Trophoblast cell (in vitro differentiated cells and primary cell): Measurements from ENCODE around the gene TENT5C.

Source experiments
- DNase-seq, 2 donors: peaks; one replicate each; pipeline ENCODE4 v3.0.0-alpha.2; 2016
- H2AFZ ChIP-seq: 2 replicates; pipeline ENCODE4 v1.6.1; 2013; ENCODE audit warnings: low read length, moderate library complexity, mild to moderate bottlenecking; ENCODE audit not compliant: insufficient read depth, poor library complexity
- H2AK5ac ChIP-seq: 2 replicates; pipeline ENCODE4 v1.6.1; 2013; ENCODE audit warnings: mild to moderate bottlenecking, low read length
- H2BK120ac ChIP-seq: 2 replicates; pipeline ENCODE4 v1.6.1; 2013; ENCODE audit warnings: low read length, mild to moderate bottlenecking, moderate library complexity; ENCODE audit not compliant: insufficient read depth, poor library complexity
- H2BK12ac ChIP-seq: 2 replicates; pipeline ENCODE4 v1.6.1; 2013; ENCODE audit warnings: mild to moderate bottlenecking, low read length, moderate library complexity
- H2BK5ac ChIP-seq: 2 replicates; pipeline ENCODE4 v1.6.1; 2013; ENCODE audit warnings: low read length, low read depth, moderate library complexity, mild to moderate bottlenecking; ENCODE audit not compliant: poor library complexity
- H3K14ac ChIP-seq: 2 replicates; pipeline ENCODE4 v1.6.1; 2013; ENCODE audit warnings: mild to moderate bottlenecking, low read length
- H3K18ac ChIP-seq: 2 replicates; pipeline ENCODE4 v1.6.1; 2013; ENCODE audit warnings: mild to moderate bottlenecking, low read length
- H3K23ac ChIP-seq: 2 replicates; pipeline ENCODE4 v1.6.1; 2013; ENCODE audit warnings: low read length
- H3K27ac ChIP-seq: 2 replicates; pipeline ENCODE4 v1.5.1; 2013; ENCODE audit warnings: low read depth, mild to moderate bottlenecking, inconsistent platforms, low read length, moderate library complexity
- H3K27me3 ChIP-seq: 2 replicates; pipeline ENCODE4 v1.6.1; 2013; ENCODE audit warnings: inconsistent platforms, mild to moderate bottlenecking, low read length, moderate library complexity; ENCODE audit not compliant: insufficient read depth
- H3K36me3 ChIP-seq, 2 experiments: 1 replicate in 1 of 2; 2 replicates in 1 of 2; pipeline ENCODE4 v1.6.1; 2013; ENCODE audit warnings: low read length in 2 of 2, mild to moderate bottlenecking in 2 of 2, moderate library complexity in 1 of 2; ENCODE audit not compliant: insufficient read depth in 2 of 2, control insufficient read depth in 1 of 2
- H3K4ac ChIP-seq: 2 replicates; pipeline ENCODE4 v1.6.1; 2013; ENCODE audit warnings: low read depth, mild to moderate bottlenecking, low read length, moderate library complexity
- H3K4me1 ChIP-seq, 2 experiments: 1 replicate in 1 of 2; 2 replicates in 1 of 2; pipeline ENCODE4 v1.6.1; 2013; ENCODE audit warnings: low read length in 2 of 2, mild to moderate bottlenecking in 2 of 2, moderate library complexity in 1 of 2; ENCODE audit not compliant: insufficient read depth in 2 of 2, control insufficient read depth in 1 of 2
- H3K4me2 ChIP-seq: 2 replicates; pipeline ENCODE4 v1.6.1; 2013; ENCODE audit warnings: inconsistent platforms, mild to moderate bottlenecking, low read length, moderate library complexity
- H3K4me3 ChIP-seq: 2 replicates; pipeline ENCODE4 v1.5.1; 2013; ENCODE audit warnings: mild to moderate bottlenecking, low read depth, low read length, inconsistent platforms
- H3K79me1 ChIP-seq: one replicate; pipeline ENCODE4 v1.6.1; 2013; ENCODE audit warnings: low read length
- H3K79me2 ChIP-seq: 2 replicates; pipeline ENCODE4 v1.6.1; 2013; ENCODE audit warnings: low read length, mild to moderate bottlenecking; ENCODE audit not compliant: control insufficient read depth, insufficient read depth, poor library complexity
- H3K9ac ChIP-seq: 2 replicates; pipeline ENCODE4 v1.6.1; 2013; ENCODE audit warnings: mild to moderate bottlenecking, low read length
- H3K9me3 ChIP-seq: 2 replicates; pipeline ENCODE4 v1.6.1; 2013; ENCODE audit warnings: low read depth, mild to moderate bottlenecking, control low read depth, inconsistent platforms, low read length; ENCODE audit not compliant: insufficient read depth
- H4K12ac ChIP-seq: 2 replicates; pipeline ENCODE4 v1.6.1; 2013; ENCODE audit warnings: low read depth, mild to moderate bottlenecking, low read length, moderate library complexity
- H4K8ac ChIP-seq: 2 replicates; pipeline ENCODE4 v1.6.1; 2013; ENCODE audit warnings: low read depth, mild to moderate bottlenecking, low read length, moderate library complexity
- H4K91ac ChIP-seq: one replicate; pipeline ENCODE4 v1.6.1; 2013; ENCODE audit warnings: low read depth, mild to moderate bottlenecking, low read length, moderate library complexity
- WGBS: extraction: QIAGEN DNeasy Blood & Tissue Kit; methylation state at CpG from one replicate; pipeline ENCODE4 v1.1.7; 2013; ENCODE audit warnings: missing lambda C conversion rate; ENCODE audit not compliant: insufficient read length, insufficient coverage; ENCODE audit errors: extremely low coverage; 5-methylcytosine and 5-hydroxymethylcytosine counted together

Gene TENT5C

DNA sequence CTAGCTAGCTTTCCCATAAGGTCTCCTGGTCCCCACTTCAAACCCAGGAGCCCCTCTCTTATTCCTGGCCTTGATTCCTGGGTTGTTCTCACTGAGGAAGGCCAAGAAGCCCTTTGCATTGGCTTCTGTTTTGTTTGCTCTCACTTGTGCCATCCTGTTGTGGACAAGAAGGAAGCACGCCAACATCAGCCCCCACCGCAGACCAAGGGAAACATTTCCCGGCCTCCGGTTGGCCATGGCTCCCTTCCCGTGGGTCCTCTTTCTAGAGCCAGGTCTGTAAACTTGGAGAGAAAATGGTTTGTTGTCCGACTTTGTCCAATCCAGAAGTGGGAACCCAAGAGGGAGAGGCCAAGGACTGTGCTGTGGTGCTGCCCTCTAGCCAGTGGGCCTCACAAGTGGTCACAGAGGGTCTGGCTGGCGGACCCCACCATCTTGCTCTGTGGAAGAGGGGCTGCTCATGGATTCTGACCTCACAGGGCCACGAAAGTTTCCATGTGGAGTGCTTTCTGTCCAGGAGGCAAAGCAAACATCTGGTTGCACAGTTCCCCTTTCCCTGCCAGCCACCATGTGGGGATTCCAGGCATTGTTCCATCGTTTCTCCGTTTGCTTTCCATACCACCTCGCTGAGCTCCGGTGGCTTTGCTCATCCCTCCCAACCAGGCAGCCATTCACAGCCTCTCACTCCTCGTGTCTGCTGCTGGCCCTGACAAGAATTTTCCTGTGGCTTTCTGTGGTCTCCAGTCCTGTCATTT lies 18.9 kb upstream of the TENT5C start:
- H4K12ac ChIP-seq = no peak overlapping the region
- H4K91ac ChIP-seq = no peak overlapping the region
- no peak overlapping the region for H3K4me2 ChIP-seq
- H3K4me3 ChIP-seq = no peak overlapping the region
- no peak overlapping the region for H4K8ac ChIP-seq
- H3K4me1 ChIP-seq = no peaks in the 10 kb centered on the region
- no peak overlapping the region for H3K23ac ChIP-seq
- no peaks in the 10 kb centered on the region for H3K36me3 ChIP-seq
- H3K18ac ChIP-seq = no peak overlapping the region
- no peak overlapping the region for H2BK120ac ChIP-seq
- H3K9me3 ChIP-seq = peaks cover 3% of the 10 kb centered on the region
- no peaks in the 10 kb centered on the region for H3K79me1 ChIP-seq
- no peaks in the 10 kb centered on the region for H3K27me3 ChIP-seq
- H3K9ac ChIP-seq = no peak overlapping the region
- H3K27ac ChIP-seq = no peak overlapping the region
- H2BK12ac ChIP-seq = no peak overlapping the region
- no peak overlapping the region for H3K14ac ChIP-seq
- H2BK5ac ChIP-seq = no peak overlapping the region
- WGBS = no CpG with 5 or more reads among the region's 13 CpGs
- no peak overlapping the region for H2AFZ ChIP-seq
- H2AK5ac ChIP-seq = no peak overlapping the region
- no peaks in the 10 kb centered on the region for H3K79me2 ChIP-seq
- H3K4ac ChIP-seq = no peak overlapping the region
- DNase-seq = peak in 1 of 2 donors; percentile 51

DNA sequence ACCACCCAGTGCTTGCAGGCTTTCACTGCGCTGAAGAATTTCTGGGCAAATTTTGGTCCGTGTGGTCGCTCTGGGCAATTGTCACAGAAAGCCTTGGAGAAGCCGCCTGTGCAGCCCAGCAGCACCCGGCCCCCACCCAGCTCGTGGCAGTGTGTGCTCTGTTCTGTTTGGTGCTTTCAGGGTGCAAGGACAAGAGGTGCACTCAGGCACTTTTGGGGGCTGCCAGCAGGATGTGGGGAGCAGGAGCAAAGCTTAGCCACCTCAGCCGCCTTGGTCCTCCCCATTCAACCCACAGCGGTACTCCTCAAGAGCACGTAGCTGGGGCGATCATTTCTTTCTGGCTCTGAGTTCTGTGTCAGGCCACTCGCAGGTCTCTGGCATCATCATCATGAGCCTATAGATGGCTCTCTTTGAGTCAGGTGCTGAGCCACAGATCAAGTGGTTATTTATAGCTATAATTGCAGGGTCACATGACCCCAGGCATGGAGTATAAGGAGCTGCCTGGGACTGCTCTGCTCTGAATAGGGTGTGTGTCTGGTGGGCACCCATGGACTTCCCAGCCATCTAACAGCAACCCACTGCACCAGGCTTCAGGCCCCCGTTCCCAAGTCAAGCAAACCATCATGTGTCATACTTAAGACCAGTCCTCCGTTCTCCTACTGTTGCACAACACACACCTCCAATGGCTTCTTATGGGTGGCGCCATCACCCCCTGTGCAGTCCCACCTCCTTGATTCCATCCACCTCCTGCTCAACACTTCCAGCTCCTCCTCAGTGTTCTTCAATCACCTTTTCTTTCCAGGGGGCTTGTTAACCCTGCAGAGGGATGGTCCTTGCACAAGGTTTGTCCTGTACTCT lies 18.1 kb upstream of the TENT5C start:
- Histone ChIP-seq H3K4me1 (no peaks in the 10 kb centered on the region), H3K9me3 (peaks cover 3% of the 10 kb centered on the region), H3K14ac (no peak overlapping the region), H3K9ac (no peak overlapping the region), H2BK120ac (no peak overlapping the region), H3K79me2 (no peaks in the 10 kb centered on the region), H4K12ac (no peak overlapping the region), H3K36me3 (no peaks in the 10 kb centered on the region), H2BK5ac (no peak overlapping the region), H3K79me1 (no peaks in the 10 kb centered on the region), H3K27ac (no peak overlapping the region), H4K91ac (no peak overlapping the region), H3K4me2 (no peak overlapping the region), H2AK5ac (no peak overlapping the region), H2BK12ac (no peak overlapping the region), H2AFZ (no peak overlapping the region), H3K27me3 (no peaks in the 10 kb centered on the region), H4K8ac (no peak overlapping the region), H3K18ac (no peak overlapping the region), H3K4ac (no peak overlapping the region), H3K23ac (no peak overlapping the region), H3K4me3 (no peak overlapping the region)
- no CpG with 5 or more reads among the region's 14 CpGs for WGBS
- DNase-seq = no peak

DNA sequence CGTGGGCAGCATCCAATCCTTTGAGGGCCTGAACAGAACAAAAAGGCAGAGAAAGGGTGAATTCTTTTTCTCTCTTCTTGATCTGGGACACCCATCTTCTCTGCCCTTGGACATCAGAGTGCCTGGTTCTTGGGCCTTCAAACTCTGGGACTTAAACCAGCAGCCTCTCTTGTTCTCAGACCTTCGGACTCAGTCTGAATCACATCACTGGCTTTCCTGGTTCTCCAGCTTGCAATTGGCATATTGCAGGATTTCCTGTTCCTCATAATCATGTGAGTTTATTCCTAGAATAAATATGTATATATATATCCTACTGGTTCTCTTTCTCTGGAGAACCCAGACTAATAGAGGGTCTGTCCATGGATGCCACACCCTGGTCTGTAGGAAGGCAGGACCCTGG lies 16.3 kb upstream of the TENT5C start:
- no peak overlapping the region for H2BK5ac ChIP-seq
- no peak overlapping the region for H3K18ac ChIP-seq
- H3K9ac ChIP-seq = no peak overlapping the region
- H2AFZ ChIP-seq = no peak overlapping the region
- H3K27ac ChIP-seq = no peak overlapping the region
- no peak overlapping the region for H3K4me2 ChIP-seq
- H3K79me1 ChIP-seq = no peaks in the 10 kb centered on the region
- no peak overlapping the region for H2AK5ac ChIP-seq
- H3K9me3 ChIP-seq = peaks cover 3% of the 10 kb centered on the region
- no peaks in the 10 kb centered on the region for H3K79me2 ChIP-seq
- H2BK120ac ChIP-seq = no peak overlapping the region
- no peak overlapping the region for H4K12ac ChIP-seq
- H4K91ac ChIP-seq = no peak overlapping the region
- H3K27me3 ChIP-seq = no peaks in the 10 kb centered on the region
- H3K4ac ChIP-seq = no peak overlapping the region
- no peaks in the 10 kb centered on the region for H3K36me3 ChIP-seq
- DNase-seq = no peak
- H2BK12ac ChIP-seq = no peak overlapping the region
- no peak overlapping the region for H3K4me3 ChIP-seq
- no peak overlapping the region for H3K14ac ChIP-seq
- no peaks in the 10 kb centered on the region for H3K4me1 ChIP-seq
- no peak overlapping the region for H4K8ac ChIP-seq
- no peak overlapping the region for H3K23ac ChIP-seq
- whole genome bisulfite sequencing = no CpG with 5 or more reads among the region's 2 CpGs

GRCh38 chr1:117590273-117590925 lies 15.4 kb upstream of the TENT5C start:
- Histone ChIP-seq H3K14ac (no peak overlapping the region), H2BK12ac (no peak overlapping the region), H2AFZ (no peak overlapping the region), H3K4me2 (no peak overlapping the region), H3K27ac (no peak overlapping the region), H3K79me2 (no peaks in the 10 kb centered on the region), H3K4me3 (no peak overlapping the region), H3K4ac (no peak overlapping the region), H4K12ac (no peak overlapping the region), H3K23ac (no peak overlapping the region), H2BK120ac (no peak overlapping the region), H3K9ac (no peak overlapping the region), H4K8ac (no peak overlapping the region), H2AK5ac (no peak overlapping the region), H3K9me3 (peaks cover 3% of the 10 kb centered on the region), H3K79me1 (no peaks in the 10 kb centered on the region), H3K4me1 (no peaks in the 10 kb centered on the region), H2BK5ac (no peak overlapping the region), H3K27me3 (no peaks in the 10 kb centered on the region), H4K91ac (no peak overlapping the region), H3K18ac (no peak overlapping the region), H3K36me3 (no peaks in the 10 kb centered on the region)
- DNase-seq = peak in 1 of 2 donors; percentile 51
- no CpG with 5 or more reads among the region's 7 CpGs for WGBS
